Brain microvascular endothelial cell (primary cell): ENCODE data around the gene ELMO2.
"Not testable (repeated sequence)": the region's sequence is repeated elsewhere in the genome, so short reads cannot be mapped to it uniquely, and the experiment has no call there.

Experiments
- DNase-seq: peaks from one replicate; pipeline ENCODE4 v3.0.0-alpha.2; 2020
- H3K27ac ChIP-seq: fragments of 250-450 bp; sonication (Bioruptor Pico); 2 replicates; pipeline ENCODE4 v1.5.1; 2020; ENCODE audit warnings: mild to moderate bottlenecking, moderate library complexity
- H3K27me3 ChIP-seq: fragments of 250-450 bp; sonication (Bioruptor Pico); replicated peaks from 2 replicates; pipeline ENCODE4 v1.5.1; 2020; ENCODE audit warnings: mild to moderate bottlenecking
- H3K36me3 ChIP-seq: fragments of 250-450 bp; sonication (Bioruptor Pico); replicated peaks from 2 replicates; pipeline ENCODE4 v1.5.1; 2020; ENCODE audit warnings: mild to moderate bottlenecking
- H3K4me3 ChIP-seq: 2 replicates; pipeline ENCODE4 v1.5.1; 2011; ENCODE audit warnings: low read depth, mild to moderate bottlenecking, control low read depth, low read length, moderate library complexity
- CTCF ChIP-seq: IDR thresholded peaks from 2 replicates; pipeline ENCODE4 v1.5.1; 2011; ENCODE audit warnings: low read depth, mild to moderate bottlenecking, moderate library complexity, low read length, control low read depth, inconsistent platforms; ENCODE audit errors: missing control alignments
- in situ Hi-C: cut with HindIII; loops from 2 replicates; pipeline ENCODE4 v1.10.0; 2017; ENCODE audit warnings: low sequenced_read_pairs, low pct_ligation_motif_present

The ELMO2 gene

GRCh38 chr20:46396052-46396740, 10.2 kb downstream of the ELMO2 start:
- no peak overlapping the region for H3K27ac ChIP-seq
- peaks cover 31% of the 10 kb centered on the region for H3K36me3 ChIP-seq
- no peak overlapping the region for H3K4me3 ChIP-seq
- in situ Hi-C loops, result no loop called here
- no peak for TF ChIP-seq CTCF
- no peaks in the 10 kb centered on the region for H3K27me3 ChIP-seq
- DNase-seq, result no peak

GRCh38 chr20:46394872-46395760, 11.3 kb downstream of the ELMO2 start:
- Histone ChIP-seq H3K27ac (no peak overlapping the region), H3K36me3 (peaks cover 31% of the 10 kb centered on the region), H3K27me3 (no peaks in the 10 kb centered on the region), H3K4me3 (no peak overlapping the region)
- DNase-seq, result no peak
- TF ChIP-seq CTCF, result no peak
- in situ Hi-C loops, result no loop called here

- H3K4me3 ChIP-seq, result no peak overlapping the region
- in situ Hi-C loops, result no loop called here
- no peak overlapping the region for H3K27ac ChIP-seq
- peaks cover 34% of the 10 kb centered on the region for H3K36me3 ChIP-seq
- DNase-seq, result no peak
- H3K27me3 ChIP-seq, result no peaks in the 10 kb centered on the region
- TF ChIP-seq CTCF, result no peak
These were observed 12.4 kb downstream of the ELMO2 start for GRCh38 chr20:46393967-46394366.

GRCh38 chr20:46388937-46389336, 17.5 kb downstream of the ELMO2 start:
- Histone ChIP-seq H3K27me3 (no peaks in the 10 kb centered on the region), H3K36me3 (peaks cover 54% of the 10 kb centered on the region), H3K4me3 (no peak overlapping the region), H3K27ac (no peak overlapping the region)
- in situ Hi-C loops, result no loop called here
- TF ChIP-seq CTCF, result no peak
- DNase-seq, result no peak

GRCh38 chr20:46388201-46388836, 18.1 kb downstream of the ELMO2 start:
- peaks cover 48% of the 10 kb centered on the region for H3K36me3 ChIP-seq
- H3K27ac ChIP-seq, result no peak overlapping the region
- in situ Hi-C loops, result no loop called here
- no peak for TF ChIP-seq CTCF
- DNase-seq, result no peak
- no peaks in the 10 kb centered on the region for H3K27me3 ChIP-seq
- H3K4me3 ChIP-seq, result no peak overlapping the region

GRCh38 chr20:46387054-46387453, 19.4 kb downstream of the ELMO2 start:
- in situ Hi-C loops, H3K4me3 ChIP-seq, H3K27me3 ChIP-seq, H3K27ac ChIP-seq, DNase-seq: not testable (repeated sequence)
- H3K36me3 ChIP-seq, result peaks cover 39% of the 10 kb centered on the region
